Measurements from ENCODE around the gene PCBP3. TPM values are rescaled to one million over a fixed set of nuclear protein-coding genes. Genes with fewer than 3 reads are reported as not detected.

Gene PCBP3
- total and polyA plus RNA-seq, 3 experiments from 2014 or later = 0.31 to 0.38 (median 0.35) TPM

GRCh38 chr21:45943630-45944540, 300.4 kb downstream of the PCBP3 start:
- H3K4me1 ChIP-seq (ENCODE audit: insufficient read depth, low read length) = no peaks in the 10 kb centered on the region
- ChIA-PET POLR2A (no interaction called here), CTCF (no interaction called here)
- Mint-ChIP-seq H3K27me3 (peaks cover 3% of the 10 kb centered on the region in 2 donors), H3K36me3 (no peaks in the 10 kb centered on the region), H3K4me1 (no peaks in the 10 kb centered on the region), H3K9me3 (no peaks in the 10 kb centered on the region), H3K4me3 (no peak overlapping the region), H3K27ac (no peak overlapping the region)
- H3K27me3 ChIP-seq (ENCODE audit: insufficient read depth, low read length, poor library complexity, severe bottlenecking) = no peaks in the 10 kb centered on the region
- H3K9me3 ChIP-seq (ENCODE audit: low read length) = no peaks in the 10 kb centered on the region
- H3K4me3 ChIP-seq (ENCODE audit: low read length) = no peak overlapping the region
- no peak overlapping the region for H3K27ac ChIP-seq (ENCODE audit: low read depth, low read length)
- no peak for DNase-seq
- no peaks in the 10 kb centered on the region for H3K36me3 ChIP-seq (ENCODE audit: insufficient read depth, low read length)

GRCh38 chr21:45944601-45945000, 301.1 kb downstream of the PCBP3 start:
- DNase-seq = no peak
- H3K4me1 ChIP-seq (ENCODE audit: insufficient read depth, low read length) = no peaks in the 10 kb centered on the region
- H3K4me1 Mint-ChIP-seq = no peaks in the 10 kb centered on the region
- no peak overlapping the region for H3K27ac ChIP-seq (ENCODE audit: low read depth, low read length)
- H3K4me3 ChIP-seq (ENCODE audit: low read length) = no peak overlapping the region
- H3K27me3 Mint-ChIP-seq = peaks cover 3% of the 10 kb centered on the region in 2 donors
- H3K27me3 ChIP-seq (ENCODE audit: insufficient read depth, low read length, poor library complexity, severe bottlenecking) = no peaks in the 10 kb centered on the region
- no peaks in the 10 kb centered on the region for H3K36me3 ChIP-seq (ENCODE audit: insufficient read depth, low read length)
- POLR2A ChIA-PET = no interaction called here
- H3K9me3 ChIP-seq (ENCODE audit: low read length) = no peaks in the 10 kb centered on the region
- no peak overlapping the region for H3K27ac Mint-ChIP-seq
- H3K4me3 Mint-ChIP-seq = no peak overlapping the region
- H3K9me3 Mint-ChIP-seq = no peaks in the 10 kb centered on the region
- no peaks in the 10 kb centered on the region for H3K36me3 Mint-ChIP-seq
- CTCF ChIA-PET = no interaction called here

- H3K4me1 Mint-ChIP-seq = no peaks in the 10 kb centered on the region
- H3K9me3 Mint-ChIP-seq = no peaks in the 10 kb centered on the region
- H3K9me3 ChIP-seq (ENCODE audit: low read length) = no peaks in the 10 kb centered on the region
- no peak overlapping the region for H3K27ac Mint-ChIP-seq
- no peak overlapping the region for H3K4me3 Mint-ChIP-seq
- no peak overlapping the region for H3K27ac ChIP-seq (ENCODE audit: low read depth, low read length)
- H3K27me3 ChIP-seq (ENCODE audit: insufficient read depth, low read length, poor library complexity, severe bottlenecking) = no peaks in the 10 kb centered on the region
- no peaks in the 10 kb centered on the region for H3K36me3 Mint-ChIP-seq
- POLR2A ChIA-PET = no interaction called here
- no peaks in the 10 kb centered on the region for H3K36me3 ChIP-seq (ENCODE audit: insufficient read depth, low read length)
- H3K27me3 Mint-ChIP-seq = peaks cover 3% of the 10 kb centered on the region in 2 donors
- no peaks in the 10 kb centered on the region for H3K4me1 ChIP-seq (ENCODE audit: insufficient read depth, low read length)
- CTCF ChIA-PET = no interaction called here
- no peak for DNase-seq
- H3K4me3 ChIP-seq (ENCODE audit: low read length) = no peak overlapping the region
Observed at GRCh38 chr21:45945066-45945867, 301.7 kb downstream of the PCBP3 start.

GRCh38 chr21:45945868-45946210, 302.3 kb downstream of the PCBP3 start:
- H3K4me1 ChIP-seq (ENCODE audit: insufficient read depth, low read length) = no peaks in the 10 kb centered on the region
- no peak overlapping the region for H3K27ac ChIP-seq (ENCODE audit: low read depth, low read length)
- ChIA-PET CTCF (no interaction called here), POLR2A (no interaction called here)
- no peaks in the 10 kb centered on the region for H3K4me1 Mint-ChIP-seq
- H3K27me3 Mint-ChIP-seq = peaks cover 4 to 5% of the 10 kb centered on the region in 2 donors
- no peak overlapping the region for H3K4me3 Mint-ChIP-seq
- no peak overlapping the region for H3K4me3 ChIP-seq (ENCODE audit: low read length)
- no peak overlapping the region for H3K27ac Mint-ChIP-seq
- H3K27me3 ChIP-seq (ENCODE audit: insufficient read depth, low read length, poor library complexity, severe bottlenecking) = no peaks in the 10 kb centered on the region
- H3K9me3 Mint-ChIP-seq = no peaks in the 10 kb centered on the region
- H3K9me3 ChIP-seq (ENCODE audit: low read length) = no peaks in the 10 kb centered on the region
- no peak for DNase-seq
- H3K36me3 Mint-ChIP-seq = no peaks in the 10 kb centered on the region
- H3K36me3 ChIP-seq (ENCODE audit: insufficient read depth, low read length) = no peaks in the 10 kb centered on the region

GRCh38 chr21:45947296-45947695, 303.8 kb downstream of the PCBP3 start:
- Mint-ChIP-seq H3K9me3 (no peaks in the 10 kb centered on the region), H3K4me1 (no peaks in the 10 kb centered on the region), H3K27ac (no peak overlapping the region), H3K27me3 (peaks cover 8% of the 10 kb centered on the region in 2 donors), H3K36me3 (no peaks in the 10 kb centered on the region), H3K4me3 (no peak overlapping the region)
- H3K4me1 ChIP-seq (ENCODE audit: insufficient read depth, low read length) = no peaks in the 10 kb centered on the region
- no peak overlapping the region for H3K27ac ChIP-seq (ENCODE audit: low read depth, low read length)
- H3K4me3 ChIP-seq (ENCODE audit: low read length) = no peak overlapping the region
- no peaks in the 10 kb centered on the region for H3K9me3 ChIP-seq (ENCODE audit: low read length)
- CTCF ChIA-PET = no interaction called here
- H3K36me3 ChIP-seq (ENCODE audit: insufficient read depth, low read length) = no peaks in the 10 kb centered on the region
- no peaks in the 10 kb centered on the region for H3K27me3 ChIP-seq (ENCODE audit: insufficient read depth, low read length, poor library complexity, severe bottlenecking)
- POLR2A ChIA-PET = no interaction called here
- DNase-seq = no peak

- no peak for DNase-seq
- Mint-ChIP-seq H3K4me3 (no peak overlapping the region), H3K4me1 (no peaks in the 10 kb centered on the region), H3K9me3 (no peaks in the 10 kb centered on the region), H3K27ac (no peak overlapping the region), H3K36me3 (no peaks in the 10 kb centered on the region), H3K27me3 (peaks cover 8 to 12% of the 10 kb centered on the region in 2 donors)
- no peak overlapping the region for H3K27ac ChIP-seq (ENCODE audit: low read depth, low read length)
- ChIA-PET POLR2A (no interaction called here), CTCF (no interaction called here)
- no peak overlapping the region for H3K4me3 ChIP-seq (ENCODE audit: low read length)
- no peaks in the 10 kb centered on the region for H3K27me3 ChIP-seq (ENCODE audit: insufficient read depth, low read length, poor library complexity, severe bottlenecking)
- no peaks in the 10 kb centered on the region for H3K4me1 ChIP-seq (ENCODE audit: insufficient read depth, low read length)
- no peaks in the 10 kb centered on the region for H3K9me3 ChIP-seq (ENCODE audit: low read length)
- H3K36me3 ChIP-seq (ENCODE audit: insufficient read depth, low read length) = no peaks in the 10 kb centered on the region
Observed at GRCh38 chr21:45947716-45948255, 304.3 kb downstream of the PCBP3 start.

GRCh38 chr21:45948576-45949141, 305.1 kb downstream of the PCBP3 start:
- H3K27ac Mint-ChIP-seq = no peak overlapping the region

More at GRCh38 chr21:45948576-45949141, 305.1 kb downstream of the PCBP3 start:
- Mint-ChIP-seq H3K9me3 (no peaks in the 10 kb centered on the region), H3K4me1 (no peaks in the 10 kb centered on the region), H3K36me3 (no peaks in the 10 kb centered on the region), H3K27me3 (peaks cover 8 to 20% of the 10 kb centered on the region in 2 donors), H3K4me3 (no peak overlapping the region)
- Histone ChIP-seq H3K36me3 (ENCODE audit: insufficient read depth, low read length) (no peaks in the 10 kb centered on the region), H3K4me1 (ENCODE audit: insufficient read depth, low read length) (no peaks in the 10 kb centered on the region), H3K27ac (ENCODE audit: low read depth, low read length) (no peak overlapping the region), H3K27me3 (ENCODE audit: insufficient read depth, low read length, poor library complexity, severe bottlenecking) (no peaks in the 10 kb centered on the region), H3K9me3 (ENCODE audit: low read length) (no peaks in the 10 kb centered on the region), H3K4me3 (ENCODE audit: low read length) (no peak overlapping the region)
- ChIA-PET POLR2A (no interaction called here), CTCF (no interaction called here)
- DNase-seq = no peak
